SU-DHL-6 (cell line): ENCODE results near the gene SFT2D3.

Experiments used
- CTCF ChIP-seq: fragments of 200-600 bp; sonication (generic); IDR thresholded peaks from one replicate; pipeline ENCODE4 v1.5.1; 2017; ENCODE audit warnings: antibody characterized with exemption, mild to moderate bottlenecking, low read length, moderate library complexity; ENCODE audit not compliant: insufficient read depth, poor library complexity, severe bottlenecking
- EZH2phosphoT487 ChIP-seq: fragments of 200-600 bp; sonication (generic), shearing (Covaris generic); conservative IDR thresholded peaks from 2 replicates; pipeline ENCODE4 v1.6.1; 2018; ENCODE audit warnings: mild to moderate bottlenecking, antibody characterized with exemption, low read length, moderate library complexity, mixed read lengths

- TF ChIP-seq CTCF, result no peak
- no peak for TF ChIP-seq EZH2phosphoT487
These were observed 8.0 kb downstream of the SFT2D3 start for GRCh38 chr2:127709336-127709735.
